ENCODE data around the gene DUSP9. TPM values are rescaled to one million over a fixed set of nuclear protein-coding genes. Genes with fewer than 3 reads are reported as not detected.

DUSP9 gene
- total RNA-seq, 1 donor from 2014 or later, result 1.3 TPM

- Mint-ChIP-seq H3K27me3 (ENCODE audit: unreplicated experiment) (peaks cover 26% of the 10 kb centered on the region), H3K4me1 (ENCODE audit: unreplicated experiment) (peaks cover 14% of the 10 kb centered on the region), H3K4me3 (ENCODE audit: unreplicated experiment) (no peak overlapping the region), H3K27ac (ENCODE audit: unreplicated experiment) (no peak overlapping the region), H3K9me3 (ENCODE audit: unreplicated experiment) (peaks cover 11% of the 10 kb centered on the region), H3K36me3 (ENCODE audit: unreplicated experiment) (no peaks in the 10 kb centered on the region)
- DNase-seq (ENCODE audit: extremely low spot score, unreplicated experiment), result no peak
- TF ChIP-seq CTCF (IDR thresholded peaks at IDR 0.05), result no peak
Observed at GRCh38 chrX:153611298-153612095, 35.5 kb upstream of the DUSP9 start.

GRCh38 chrX:153612413-153612812, 34.6 kb upstream of the DUSP9 start:
- Mint-ChIP-seq H3K4me3 (ENCODE audit: unreplicated experiment) (no peak overlapping the region), H3K9me3 (ENCODE audit: unreplicated experiment) (peaks cover 6% of the 10 kb centered on the region), H3K36me3 (ENCODE audit: unreplicated experiment) (no peaks in the 10 kb centered on the region), H3K27me3 (ENCODE audit: unreplicated experiment) (peaks cover 25% of the 10 kb centered on the region), H3K27ac (ENCODE audit: unreplicated experiment) (no peak overlapping the region), H3K4me1 (ENCODE audit: unreplicated experiment) (peaks cover 14% of the 10 kb centered on the region)
- no peak for TF ChIP-seq CTCF (IDR thresholded peaks at IDR 0.05)
- DNase-seq (ENCODE audit: extremely low spot score, unreplicated experiment), result no peak

GRCh38 chrX:153614818-153615217, 32.2 kb upstream of the DUSP9 start:
- Mint-ChIP-seq H3K36me3 (ENCODE audit: unreplicated experiment) (no peaks in the 10 kb centered on the region), H3K4me1 (ENCODE audit: unreplicated experiment) (peaks cover 12% of the 10 kb centered on the region), H3K4me3 (ENCODE audit: unreplicated experiment) (no peak overlapping the region), H3K27me3 (ENCODE audit: unreplicated experiment) (peaks cover 34% of the 10 kb centered on the region), H3K27ac (ENCODE audit: unreplicated experiment) (no peak overlapping the region), H3K9me3 (ENCODE audit: unreplicated experiment) (peaks cover 5% of the 10 kb centered on the region)
- DNase-seq (ENCODE audit: extremely low spot score, unreplicated experiment), result no peak
- TF ChIP-seq CTCF (IDR thresholded peaks at IDR 0.05), result no peak

GRCh38 chrX:153620576-153620975, 26.4 kb upstream of the DUSP9 start:
- Mint-ChIP-seq H3K27me3 (ENCODE audit: unreplicated experiment) (peaks cover 28% of the 10 kb centered on the region), H3K4me3 (ENCODE audit: unreplicated experiment) (no peak overlapping the region), H3K36me3 (ENCODE audit: unreplicated experiment) (no peaks in the 10 kb centered on the region), H3K27ac (ENCODE audit: unreplicated experiment) (no peak overlapping the region), H3K4me1 (ENCODE audit: unreplicated experiment) (peaks cover 2% of the 10 kb centered on the region), H3K9me3 (ENCODE audit: unreplicated experiment) (no peaks in the 10 kb centered on the region)
- no peak for DNase-seq (ENCODE audit: extremely low spot score, unreplicated experiment)
- TF ChIP-seq CTCF (IDR thresholded peaks at IDR 0.05), result no peak

GRCh38 chrX:153621949-153622598, 24.9 kb upstream of the DUSP9 start:
- DNase-seq (ENCODE audit: extremely low spot score, unreplicated experiment), result no peak
- TF ChIP-seq CTCF (IDR thresholded peaks at IDR 0.05), result no peak
- Mint-ChIP-seq H3K27me3 (ENCODE audit: unreplicated experiment) (peaks cover 24% of the 10 kb centered on the region), H3K27ac (ENCODE audit: unreplicated experiment) (no peak overlapping the region), H3K4me3 (ENCODE audit: unreplicated experiment) (no peak overlapping the region), H3K4me1 (ENCODE audit: unreplicated experiment) (peaks cover 2% of the 10 kb centered on the region), H3K9me3 (ENCODE audit: unreplicated experiment) (no peaks in the 10 kb centered on the region), H3K36me3 (ENCODE audit: unreplicated experiment) (no peaks in the 10 kb centered on the region)
